A549 (cell line): ENCODE data around the gene SENP8. TPM values are rescaled to one million over a fixed set of nuclear protein-coding genes. Genes with fewer than 3 reads are reported as not detected.

Experiments used
- ATAC-seq, 2 experiments: fragments of 200-7000 bp in 1 of 2; fragments of >200 bp in 1 of 2; cut with Nextera tagmentation in 1 of 2; cut with Tn5 transposase in 1 of 2; 3 replicates each; pipeline versions ENCODE4 v1.8.0 to v1.9.1; 2018 to 2020; ENCODE audit warnings: mild to moderate bottlenecking in 1 of 2, moderate library complexity in 1 of 2
- CTCF ChIA-PET: fragments of 300-600 bp; sonication (Branson Sonifier 250); formaldehyde crosslinking; extraction: SDS; loops from one replicate; lab custom pipeline; 2021; ENCODE audit warnings: antibody characterized with exemption, inconsistent platforms; lab: Yijun Ruan, JAX
- POLR2A ChIA-PET: fragments of 350-600 bp; formaldehyde crosslinking; extraction: SDS; loops from one replicate; lab custom pipeline; 2021; ENCODE audit warnings: antibody characterized with exemption, inconsistent platforms; lab: Yijun Ruan, JAX
- DNase-seq, 2 experiments: peaks; one replicate each; pipeline versions ENCODE4 v3.0.0 to v3.0.0-alpha.2; 2011 to 2016; ENCODE audit warnings: low read depth in 1 of 2, low spot score in 1 of 2
- FAIRE-seq: peaks from 2 replicates; lab custom pipeline; 2011; peaks lifted over from hg19 to GRCh38; lab: Jason Lieb, UNC
- H3K27ac ChIP-seq, 2 experiments: fragments of >200 bp; sonication (Bioruptor Twin); formaldehyde crosslinking; 3 replicates each; pipeline ENCODE4 v1.5.1; 2016 to 2017
- H3K4me1 ChIP-seq: fragments of >200 bp; sonication (Bioruptor Twin); formaldehyde crosslinking; 3 replicates; pipeline ENCODE4 v1.6.1; 2016
- H3K4me2 ChIP-seq: fragments of >200 bp; sonication (Bioruptor Twin); formaldehyde crosslinking; 3 replicates; pipeline ENCODE4 v1.6.1; 2016
- H3K4me3 ChIP-seq: fragments of >200 bp; sonication (Bioruptor Twin); formaldehyde crosslinking; 3 replicates; pipeline ENCODE4 v1.5.1; 2016
- H3K9me3 ChIP-seq: fragments of >200 bp; sonication (Bioruptor Twin); formaldehyde crosslinking; 3 replicates; pipeline ENCODE4 v1.6.1; 2016
- CBX2 ChIP-seq: fragments of 200-600 bp; sonication (generic); IDR thresholded peaks from 2 replicates; pipeline ENCODE4 v1.6.1; 2016; ENCODE audit warnings: low read depth, mild to moderate bottlenecking, borderline replicate concordance
- CBX8 ChIP-seq: fragments of 200-600 bp; sonication (generic); IDR thresholded peaks from 2 replicates; pipeline ENCODE4 v1.6.1; 2016
- E2F6 ChIP-seq: IDR thresholded peaks from 2 replicates; pipeline ENCODE4 v1.6.1; 2012; ENCODE audit warnings: low read depth, borderline replicate concordance
- ESRRA ChIP-seq: fragments of 150-350 bp; IDR thresholded peaks from 2 replicates; pipeline ENCODE4 v1.6.1; 2014; ENCODE audit warnings: mild to moderate bottlenecking, low read length, borderline replicate concordance
- HMGXB4 ChIP-seq: fragments of 250-450 bp; sonication (Bioruptor Pico); IDR thresholded peaks from 2 replicates; pipeline ENCODE4 v1.5.0; 2021; ENCODE audit warnings: mild to moderate bottlenecking, moderate library complexity, borderline replicate concordance
- HOXB5 ChIP-seq: fragments of 250-450 bp; sonication (Bioruptor Pico); IDR thresholded peaks from 2 replicates; pipeline ENCODE4 v1.5.0; 2020; ENCODE audit warnings: mild to moderate bottlenecking, moderate library complexity
- MAX ChIP-seq: IDR thresholded peaks from 2 replicates; pipeline ENCODE4 v1.6.1; 2012
- RAD21 ChIP-seq, 2 experiments: fragments of >200 bp in 1 of 2; sonication (Bioruptor Twin) in 1 of 2; formaldehyde crosslinking in 1 of 2; IDR thresholded peaks in 1 of 2; conservative IDR thresholded peaks in 1 of 2; 2 replicates in 1 of 2; 3 replicates in 1 of 2; pipeline ENCODE4 v1.6.1; 2012 to 2018; ENCODE audit warnings: inconsistent platforms in 1 of 2
- WGBS: methylation state at CpG from one replicate; pipeline ENCODE4 v1.1.6; 2017; ENCODE audit errors: missing lambda C conversion rate; 5-methylcytosine and 5-hydroxymethylcytosine counted together
- polyA plus RNA-seq, 4 experiments: library from polyadenylated mRNA; depleted of rRNA in 3 of 4; stranded (reverse); fragments of >200 nt; fragmentation: RNase III in 1 of 4; extraction: RNeasy Plus Mini Kit Qiagen cat#74134 plus additional on column Dnase treatment in 1 of 4; gene quantifications; 2 replicates in 3 of 4; 3 replicates in 1 of 4; pipeline ENCODE4 v1.2.3, GENCODE V29; 2011 to 2017

The SENP8 gene
- polyA plus RNA-seq, 2 of the 4 experiments (the other 2 are of a cell fraction), result 1.2 to 3.7 TPM

GRCh38 chr15:72153269-72154000, 35.2 kb downstream of the SENP8 start:
- no peak for TF ChIP-seq CBX2
- no peaks in the 10 kb centered on the region for H3K9me3 ChIP-seq
- FAIRE-seq, result no peak
- ATAC-seq, result no peak
- no peak overlapping the region for H3K4me2 ChIP-seq
- POLR2A ChIA-PET, result interaction anchor here (0.7 to 1.1 kb wide), 2 partner anchors 35 to 1037 kb away, joined by 3 to 5 read pairs; partner anchors contain the start of genes MYO9A and SENP8
- H3K4me3 ChIP-seq, result no peak overlapping the region
- CTCF ChIA-PET, result interaction anchor here (0.6 to 3.7 kb wide), 8 partner anchors 11 to 410 kb away, joined by 3 to 15 read pairs (median 4); no protein-coding TSS in a partner anchor
- H3K27ac ChIP-seq, result no peak overlapping the region; a peak in 1 of 6 replicates
- peaks cover 21% of the 10 kb centered on the region for H3K4me1 ChIP-seq
- DNase-seq, result no peak
- WGBS, result 89% methylated on average over 5 of the region's 5 CpGs

- H3K4me3 ChIP-seq, result no peak overlapping the region
- FAIRE-seq, result no peak
- peaks cover 21% of the 10 kb centered on the region for H3K4me1 ChIP-seq
- peak overlapping the region; percentile 73 to 81; a peak in 4 of 6 replicates for H3K27ac ChIP-seq
- WGBS, result 93% methylated on average over 7 of the region's 7 CpGs
- DNase-seq, result no peak
- no peak for TF ChIP-seq HMGXB4 (CRISPR knock-in tag)
- no peak overlapping the region for H3K4me2 ChIP-seq
- CTCF ChIA-PET, result interaction anchor here (0.6 to 3.7 kb wide), 8 partner anchors 10 to 410 kb away, joined by 3 to 15 read pairs (median 4); no protein-coding TSS in a partner anchor
- POLR2A ChIA-PET, result no interaction called here
- no peak for ATAC-seq
- H3K9me3 ChIP-seq, result no peaks in the 10 kb centered on the region
Measured at GRCh38 chr15:72154316-72154715, 36.1 kb downstream of the SENP8 start.

- ChIA-PET CTCF (interaction anchor here (0.7 to 3.2 kb wide), 33 partner anchors 10 to 1182 kb away, joined by 3 to 57 read pairs (median 8); no protein-coding TSS in a partner anchor), POLR2A (no interaction called here)
- Histone ChIP-seq H3K4me2 (peak overlapping the region; percentile 87), H3K4me3 (peak overlapping the region; percentile 39), H3K4me1 (peaks cover 21% of the 10 kb centered on the region), H3K9me3 (no peaks in the 10 kb centered on the region), H3K27ac (peak overlapping the region; percentile 73 to 81)
- DNase-seq (peak; percentile 35 to 67), FAIRE-seq (peak; percentile 28), ATAC-seq (peak; percentile 49 to 67)
- TF ChIP-seq MAX (peak; percentile 74), E2F6 (peak; percentile 62; the same call in 1 of the 2 replicates), HMGXB4 (CRISPR knock-in tag) (no peak), HOXB5 (CRISPR knock-in tag) (no peak), CBX8 (no peak), ESRRA (no peak), RAD21 (conservative IDR thresholded peaks at IDR 0.05 in 1 of 2, IDR thresholded peaks at IDR 0.05 in 1 of 2) (peak; percentile 8 to 10; a peak in 1 of 5 replicates)
- 29% methylated on average over 14 of the region's 14 CpGs for WGBS
Measured at GRCh38 chr15:72155003-72155621, 36.9 kb downstream of the SENP8 start.
